K562 (cell line): ENCODE measurements around the gene DRC1. TPM values are rescaled to one million over a fixed set of nuclear protein-coding genes. Genes with fewer than 3 reads are reported as not detected.
A peak's percentile ranks its signal among the peaks of the same experiment; 100 is the strongest.

Source experiments
- ATF3 ChIP-seq, 2 experiments: fragments of 450-650 bp in 1 of 2; sonication (generic) in 1 of 2; formaldehyde crosslinking in 1 of 2; IDR thresholded peaks in 1 of 2; conservative IDR thresholded peaks in 1 of 2; 2 replicates each; pipeline versions ENCODE4 v1.6.1 to v1.8.1; 2016 to 2023; ENCODE audit warnings: mild to moderate bottlenecking in 2 of 2, moderate library complexity in 2 of 2, inconsistent platforms in 1 of 2, missing genetic modification reagents in 1 of 2
- CBFA2T3 ChIP-seq: fragments of 450-650 bp; IDR thresholded peaks from 2 replicates; pipeline ENCODE4 v1.6.1; 2017
- MCM3 ChIP-seq: fragments of 450-650 bp; IDR thresholded peaks from 2 replicates; pipeline ENCODE4 v1.6.1; 2016
- PRMT5 ChIP-seq: sonication (generic); formaldehyde crosslinking; IDR thresholded peaks from 2 replicates; pipeline ENCODE4 v1.5.0; 2020; ENCODE audit warnings: missing genetic modification reagents
- PRPF4 ChIP-seq: fragments of 200-400 bp; formaldehyde crosslinking; IDR thresholded peaks from one replicate; pipeline ENCODE4 v1.6.1; 2017; ENCODE audit warnings: low read length, low read depth, mild to moderate bottlenecking; ENCODE audit not compliant: insufficient read depth, poor library complexity, severe bottlenecking
- PTBP1 ChIP-seq: fragments of 200-400 bp; formaldehyde crosslinking; IDR thresholded peaks from 2 replicates; pipeline ENCODE4 v1.6.1; 2017; ENCODE audit warnings: low read depth, low read length
- RREB1 ChIP-seq: fragments of 250-450 bp; sonication (Bioruptor Pico); IDR thresholded peaks from 2 replicates; pipeline ENCODE4 v1.4.0; 2020
- TRIM25 ChIP-seq: fragments of 450-650 bp; IDR thresholded peaks from 2 replicates; pipeline ENCODE4 v1.7.0; 2016; ENCODE audit warnings: borderline replicate concordance
- UBTF ChIP-seq, 2 experiments: IDR thresholded peaks; 2 replicates each; pipeline ENCODE4 v1.6.1; 2012; ENCODE audit warnings: improper control_type of control experiment in 2 of 2, low read depth in 2 of 2, low read length in 2 of 2, borderline replicate concordance in 1 of 2
- YBX1 ChIP-seq: fragments of 450-650 bp; IDR thresholded peaks from 2 replicates; pipeline ENCODE4 v1.7.1; 2016; ENCODE audit warnings: mild to moderate bottlenecking
- ZKSCAN1 ChIP-seq: fragments of 150-350 bp; IDR thresholded peaks from 2 replicates; pipeline ENCODE4 v1.6.1; 2016; ENCODE audit warnings: low read depth, low read length
- ZNF217 ChIP-seq: sonication (generic); formaldehyde crosslinking; IDR thresholded peaks from 2 replicates; pipeline ENCODE4 v1.8.0; 2022; ENCODE audit warnings: mild to moderate bottlenecking, missing genetic modification reagents
- ZNF444 ChIP-seq: fragments of 250-450 bp; sonication (Bioruptor Pico); IDR thresholded peaks from 2 replicates; pipeline ENCODE4 v1.4.0; 2020; ENCODE audit warnings: mild to moderate bottlenecking, moderate library complexity
- ZNF586 ChIP-seq: fragments of 450-650 bp; formaldehyde crosslinking; conservative IDR thresholded peaks from 2 replicates; pipeline ENCODE4 v1.4.0; 2020; ENCODE audit warnings: mild to moderate bottlenecking, moderate library complexity
- ZNF76 ChIP-seq: fragments of 250-450 bp; sonication (Bioruptor Pico); IDR thresholded peaks from 2 replicates; pipeline ENCODE4 v1.4.0; 2020; ENCODE audit warnings: mild to moderate bottlenecking, moderate library complexity, borderline replicate concordance
- polyA plus RNA-seq, 8 experiments: library from polyadenylated mRNA; depleted of rRNA in 4 of 8; stranded (reverse) in 5 of 8; unstranded in 3 of 8; fragments of >200 nt; fragmentation: Nextera tagmentation in 2 of 8; fragmentation: Illumina TruSeq in 1 of 8; extraction: Ambion mirVana in 2 of 8; extraction: Trizol in 1 of 8; gene quantifications; 2 replicates each; pipeline versions ENCODE4 v1.2.1 to v1.2.3, GENCODE V29; 2011 to 2014; ENCODE audit warnings: inconsistent platforms in 1 of 8, missing spikeins in 1 of 8
- total RNA-seq, 7 experiments: library from RNA; depleted of rRNA in 6 of 7; stranded (reverse); fragments of >200 nt in 6 of 7; fragmentation: Illumina TruSeq in 2 of 7; extraction: Trizol in 2 of 7; gene quantifications; 2 replicates each; pipeline versions ENCODE4 v1.2.1 to v1.2.3, GENCODE V29; 2011 to 2021; ENCODE audit warnings: low replicate concordance in 1 of 7

DRC1 gene
- total and polyA plus RNA-seq, 9 of the 15 experiments (the other 6 are each of a cell fraction or from before 2014, with no cell fraction given): 0.07 to 0.10 TPM; not detected in 7

GRCh38 chr2:26355038-26355995, 46.4 kb upstream of the DRC1 start (continued):
- no peak for TF ChIP-seq UBTF (IDR thresholded peaks at IDR 0.05; ENCODE audit: borderline replicate concordance in 1 of 2, low read depth in 2 of 2, low read length in 2 of 2)
- peak; percentile 98 for TF ChIP-seq ATF3 (IDR thresholded peaks at IDR 0.05)
- TF ChIP-seq ATF3 (CRISPR knock-in tag; conservative IDR thresholded peaks at IDR 0.05): peak; percentile 89
- TF ChIP-seq CBFA2T3: peak; percentile 54
- TF ChIP-seq PTBP1: no peak
- TF ChIP-seq ZNF444 (CRISPR knock-in tag): no peak
- TF ChIP-seq TRIM25: no peak
- no peak for TF ChIP-seq PRPF4
- TF ChIP-seq RREB1 (CRISPR knock-in tag): no peak
- TF ChIP-seq YBX1: no peak
- TF ChIP-seq PRMT5: no peak
- TF ChIP-seq ZKSCAN1: no peak
- no peak for TF ChIP-seq ZNF217
- TF ChIP-seq ZNF586: no peak
- TF ChIP-seq MCM3: no peak
- TF ChIP-seq ZNF76: no peak
